Ureter (tissue), 1 donor: Measurements from ENCODE around the gene PAFAH2. TPM values are rescaled to one million over a fixed set of nuclear protein-coding genes. Genes with fewer than 3 reads are reported as not detected.

Experiments
- DNase-seq: peaks from one replicate; pipeline ENCODE4 v3.0.0-alpha.2; 2020; ENCODE audit warnings: low spot score
- total RNA-seq: library from RNA; stranded (reverse); gene quantifications from one replicate; pipeline ENCODE4 v1.2.4, GENCODE V29; 2023
- donor health status: DM: yes; HTN: yes; CAD: no.

Gene PAFAH2
- total RNA-seq, 1 donor from 2014 or later, result 12.3 TPM

DNA sequence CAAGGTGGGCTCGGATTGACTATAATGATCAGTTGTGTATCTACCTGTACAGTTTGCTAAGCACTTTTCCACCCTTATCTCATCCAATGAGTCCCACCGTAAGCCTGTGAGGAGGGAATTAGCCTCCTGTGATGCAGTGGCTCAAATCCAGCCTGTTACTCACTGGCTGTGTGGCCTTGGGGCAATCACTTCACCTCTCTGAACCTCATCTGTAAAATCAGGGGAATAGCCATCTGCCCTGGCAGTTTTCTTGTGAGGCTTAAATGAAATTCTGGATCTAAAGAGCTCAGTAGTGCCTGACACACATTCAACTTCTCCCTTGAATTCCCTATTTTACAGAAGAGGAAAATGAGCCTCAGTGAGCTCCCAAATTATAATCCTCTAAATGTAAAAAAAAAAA, 16.3 kb upstream of the PAFAH2 start:
- DNase-seq, result no peak

DNA sequence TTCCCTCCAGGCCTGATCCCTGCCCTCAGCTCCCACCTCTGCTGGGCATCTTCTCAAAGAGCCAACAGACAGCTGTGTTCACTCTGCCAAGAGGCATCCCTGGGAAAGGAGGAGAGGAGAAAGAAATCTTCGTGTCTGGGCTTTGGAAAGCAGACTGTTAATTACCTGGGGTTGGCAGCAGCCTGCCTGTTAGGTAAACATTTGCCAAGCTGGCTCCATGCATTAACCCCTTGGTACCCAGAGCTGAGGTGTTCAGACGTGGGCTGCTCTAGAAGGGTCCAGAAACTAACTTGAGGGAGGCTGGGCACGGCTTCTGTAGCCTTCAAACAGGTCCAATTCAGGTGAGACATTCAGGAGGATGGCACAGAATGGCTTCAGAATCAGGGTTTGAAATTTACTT, 15.0 kb upstream of the PAFAH2 start:
- no peak for DNase-seq

DNA sequence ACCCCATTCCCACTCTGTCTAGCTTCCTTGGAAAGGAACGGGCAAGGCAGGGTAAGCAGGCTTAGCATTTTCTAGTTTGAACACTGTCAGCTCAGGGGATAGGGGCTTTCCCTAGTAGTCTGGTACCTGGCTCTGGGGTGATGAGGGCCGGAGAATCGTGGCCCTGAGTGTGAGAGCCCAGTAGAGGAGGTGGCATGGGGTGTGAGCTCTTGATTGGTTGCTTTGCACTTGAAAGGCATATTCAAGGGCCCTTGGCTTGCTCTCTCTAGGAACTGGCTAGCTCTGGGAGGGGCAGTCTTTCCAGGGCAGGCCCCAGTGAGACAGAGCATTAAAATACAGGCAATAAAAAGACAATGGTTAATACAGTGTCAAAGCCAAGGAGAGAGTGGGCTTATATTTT, 13.0 kb upstream of the PAFAH2 start:
- DNase-seq, result no peak

DNA sequence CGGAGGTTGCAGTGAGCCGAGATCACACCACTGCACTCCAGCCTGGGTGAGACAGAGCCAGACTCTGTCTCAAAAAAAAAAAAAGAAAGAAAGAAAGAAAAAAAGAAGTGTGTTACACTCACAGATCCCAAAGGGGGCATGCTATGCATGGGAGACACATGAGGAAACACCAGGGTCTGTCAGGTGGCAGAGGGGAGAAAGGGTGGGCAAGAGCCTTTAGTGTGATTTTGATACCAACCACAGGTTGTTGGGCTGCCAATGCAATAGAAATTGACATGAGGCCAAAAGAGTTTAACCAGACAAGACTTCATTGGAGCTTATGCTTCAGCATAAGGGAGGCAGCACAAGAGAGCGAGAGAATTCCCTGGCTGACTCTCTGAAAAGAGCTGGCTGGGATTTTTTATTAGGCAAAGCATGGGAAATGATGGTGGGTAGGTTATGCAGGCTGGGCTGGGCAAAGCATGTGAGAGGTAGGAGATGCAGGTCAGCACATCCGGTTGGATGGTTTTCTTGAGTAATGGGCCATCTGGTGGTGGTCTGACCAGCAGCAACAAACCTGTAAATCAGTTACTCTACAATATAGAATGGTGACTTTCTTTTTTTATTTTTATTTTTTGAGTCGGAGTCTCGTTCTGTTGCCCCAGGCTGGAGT, 12.1 kb upstream of the PAFAH2 start:
- no peak for DNase-seq

DNA sequence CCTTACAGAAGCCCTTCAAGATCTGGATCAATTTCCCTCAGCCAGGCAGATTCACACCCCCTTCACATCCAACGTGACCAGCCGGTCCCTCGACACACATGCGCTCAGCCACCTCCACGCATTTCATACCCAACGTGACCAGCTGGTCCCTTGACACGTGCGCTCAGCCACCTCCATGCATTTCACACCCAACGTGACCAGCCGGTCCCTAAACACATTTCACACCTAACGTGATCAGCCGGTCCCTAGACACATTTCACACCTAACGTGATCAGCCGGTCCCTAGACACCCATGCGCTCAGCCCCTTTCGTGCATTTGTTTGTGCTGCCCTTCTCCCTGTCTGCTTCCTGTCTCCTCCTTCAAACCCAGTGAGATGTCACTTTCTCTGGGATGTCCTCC, 8.8 kb upstream of the PAFAH2 start:
- DNase-seq, result no peak

DNA sequence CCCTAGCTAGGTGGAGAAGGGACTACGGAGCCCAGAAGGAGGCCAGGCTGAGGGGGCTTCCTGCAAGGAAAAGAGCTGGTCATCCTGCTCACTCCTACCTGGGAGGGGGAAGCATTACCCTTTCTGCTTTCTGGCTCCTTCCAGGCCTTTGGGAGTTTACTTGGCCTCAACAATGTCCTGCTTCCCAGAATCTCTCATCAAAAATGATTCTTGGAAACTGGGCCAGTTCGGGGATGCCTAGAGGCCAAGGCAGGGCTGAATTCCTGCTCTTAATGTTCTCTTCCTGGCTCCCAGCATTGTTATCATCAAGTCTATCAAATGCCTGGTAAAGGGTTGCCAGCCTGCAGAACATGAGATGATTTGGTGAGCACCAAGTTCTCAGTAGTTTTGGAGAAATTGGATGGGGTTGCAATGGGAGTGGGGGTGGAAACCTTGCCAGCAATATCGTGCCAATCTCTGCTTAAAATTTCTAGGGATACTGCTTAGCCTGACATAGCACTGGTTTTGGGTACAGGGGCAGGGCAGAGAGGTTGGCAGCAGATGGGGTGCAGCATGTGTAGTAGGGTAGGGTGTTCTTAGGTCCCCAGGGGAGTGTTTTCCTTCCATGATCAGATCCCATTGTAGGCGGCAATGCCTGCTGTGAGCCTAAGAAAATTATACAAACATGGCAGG, 7.7 kb upstream of the PAFAH2 start:
- DNase-seq, result no peak

DNA sequence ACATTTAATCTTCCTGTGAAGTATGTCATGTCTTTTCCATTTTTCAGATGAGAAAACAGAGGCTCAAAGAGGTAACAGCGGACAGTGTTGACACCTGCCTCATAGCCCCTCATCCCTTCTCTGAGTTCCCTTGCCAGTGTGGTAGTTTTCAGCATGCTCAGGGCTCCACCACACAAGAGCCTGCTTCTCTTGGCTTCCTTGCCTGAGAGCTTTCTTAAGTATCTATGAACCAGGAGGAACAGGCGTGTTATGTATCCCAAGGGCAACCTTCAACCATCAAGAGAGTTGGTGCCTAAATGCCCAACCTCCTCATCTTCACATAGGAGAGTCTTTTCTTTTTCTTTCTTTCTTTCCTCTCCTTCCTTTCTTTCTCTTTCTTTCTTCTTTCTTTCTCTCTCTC, 5.9 kb upstream of the PAFAH2 start:
- no peak for DNase-seq

DNA sequence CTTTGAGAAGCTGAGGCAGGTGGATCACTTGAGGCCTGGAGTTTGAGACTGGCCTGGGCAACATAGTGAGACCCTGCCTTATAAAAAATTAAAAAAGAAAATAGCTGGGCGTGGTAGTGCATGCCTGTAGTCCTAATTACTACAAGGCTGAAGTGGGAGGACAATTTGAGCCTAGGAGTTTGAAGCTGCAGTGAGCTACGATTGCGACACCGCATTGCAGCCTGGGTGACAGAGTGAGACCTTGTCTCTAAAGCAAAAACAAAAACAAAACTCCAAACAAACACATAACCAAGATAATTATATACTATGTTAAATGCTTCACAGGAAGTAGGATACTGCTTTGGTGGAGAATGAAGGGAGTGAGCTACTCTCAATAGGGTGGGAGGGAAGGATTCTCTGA, 5.4 kb upstream of the PAFAH2 start:
- no peak for DNase-seq

DNA sequence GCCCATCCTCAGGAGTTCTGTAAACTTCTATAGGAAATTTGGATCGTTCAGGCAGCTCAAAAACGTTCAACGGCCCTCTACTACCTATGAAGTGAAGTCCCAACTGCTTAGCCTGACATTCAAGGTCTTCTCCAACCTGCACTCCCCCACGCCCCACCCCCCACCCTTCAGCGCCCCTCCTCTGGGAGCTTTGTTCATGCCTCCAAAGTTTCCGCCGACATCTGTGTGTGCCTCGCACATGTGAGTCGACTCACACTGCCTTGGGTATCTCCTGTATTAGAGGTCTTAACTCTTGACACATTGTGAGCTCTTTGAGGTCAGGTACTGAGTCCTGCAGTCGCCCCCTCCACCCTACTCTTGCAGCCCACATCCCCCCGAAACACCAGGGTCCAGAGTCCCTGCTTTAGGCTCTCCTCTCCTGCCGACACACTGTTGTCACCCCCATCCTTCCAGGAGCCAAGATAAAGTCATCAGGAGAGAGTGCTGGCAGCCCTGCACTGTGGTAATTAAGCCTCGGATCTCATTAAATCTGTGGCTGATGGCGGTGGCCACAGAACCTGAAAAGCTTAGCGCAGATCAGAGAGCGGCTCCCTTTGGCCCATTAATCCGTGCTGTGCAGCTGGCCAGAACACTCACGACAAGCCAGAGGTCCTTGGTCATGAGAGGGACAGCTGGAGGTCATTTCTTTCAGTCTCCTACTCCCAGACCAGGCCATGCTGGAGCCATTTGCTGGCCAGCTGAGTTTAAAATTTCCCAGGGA, 1.4 kb upstream of the PAFAH2 start:
- no peak for DNase-seq

DNA sequence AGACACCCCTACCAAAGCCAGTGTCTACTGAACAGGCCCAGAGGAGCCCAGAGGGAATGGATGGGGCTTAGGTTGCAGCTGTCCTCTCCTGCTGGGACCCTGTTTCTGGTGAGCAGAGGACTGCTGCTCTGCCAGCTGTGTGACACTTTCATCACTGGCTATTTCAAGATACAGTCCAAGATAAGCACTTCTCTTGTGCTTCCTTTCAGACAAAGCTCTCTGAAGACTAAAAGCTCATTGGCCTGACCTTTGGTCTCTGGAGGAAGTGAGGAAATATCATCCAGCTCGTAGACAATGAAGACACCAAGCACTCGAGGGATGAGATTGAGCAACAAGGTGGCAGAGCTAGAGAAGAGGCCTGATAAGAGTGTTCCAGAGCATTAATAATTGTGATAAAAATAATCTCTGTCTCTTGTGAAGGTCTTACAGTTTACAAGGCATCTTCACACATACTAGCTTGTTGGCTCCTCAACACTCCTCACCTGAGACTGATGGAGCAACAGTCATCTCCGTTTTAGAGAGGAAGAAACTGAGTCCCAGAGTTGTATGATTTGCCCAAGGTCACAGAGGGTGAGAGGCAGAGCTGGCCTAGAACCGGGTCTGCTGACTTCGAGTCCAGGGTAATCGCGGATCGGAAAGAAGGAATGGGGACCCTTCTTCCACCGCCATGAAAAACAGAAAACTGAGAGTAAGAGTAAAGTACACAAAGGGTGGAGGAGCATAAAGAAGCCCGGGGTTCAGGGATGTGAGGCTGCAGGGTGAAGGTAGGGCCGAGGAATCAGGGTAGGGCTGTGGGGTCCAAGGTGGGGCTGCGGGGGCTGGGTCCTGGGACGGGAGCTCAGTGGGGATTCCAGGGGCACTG, 666 bp downstream of the PAFAH2 start:
- no peak for DNase-seq

DNA sequence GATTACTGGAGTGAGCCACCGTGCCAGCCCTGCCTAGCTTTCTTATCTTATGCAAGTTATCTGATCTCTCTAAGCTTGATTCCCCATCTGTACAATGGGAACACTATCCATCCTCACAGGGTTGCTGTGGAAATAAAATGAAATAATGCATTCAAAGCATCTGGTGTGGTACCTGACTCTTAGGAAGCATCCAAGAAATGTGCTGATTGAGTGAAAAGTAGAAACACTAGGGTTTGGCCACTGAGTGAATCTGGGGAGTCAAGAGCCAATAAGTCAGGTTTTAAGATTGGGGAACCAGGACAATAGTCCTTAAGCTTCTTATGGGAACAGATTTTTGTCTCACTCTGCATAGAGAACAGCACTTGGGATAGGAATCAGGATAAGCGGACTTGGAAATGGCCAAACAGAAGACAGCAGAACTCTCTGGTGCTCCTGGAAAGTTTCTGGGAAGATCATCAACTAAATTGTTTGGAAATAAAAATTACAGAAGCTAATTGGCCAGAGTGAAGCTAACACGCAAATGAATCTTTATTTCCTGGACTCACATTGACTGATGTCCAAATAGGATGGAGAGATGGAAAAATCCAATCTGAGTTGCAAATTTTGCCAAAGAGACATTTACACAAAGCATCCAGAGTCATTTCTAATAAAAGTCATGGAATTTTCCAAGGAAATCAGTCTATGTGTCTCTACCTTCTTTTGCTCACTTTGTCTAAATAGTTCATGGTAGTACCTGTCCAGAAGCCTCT, 3.3 kb downstream of the PAFAH2 start:
- no peak for DNase-seq

DNA sequence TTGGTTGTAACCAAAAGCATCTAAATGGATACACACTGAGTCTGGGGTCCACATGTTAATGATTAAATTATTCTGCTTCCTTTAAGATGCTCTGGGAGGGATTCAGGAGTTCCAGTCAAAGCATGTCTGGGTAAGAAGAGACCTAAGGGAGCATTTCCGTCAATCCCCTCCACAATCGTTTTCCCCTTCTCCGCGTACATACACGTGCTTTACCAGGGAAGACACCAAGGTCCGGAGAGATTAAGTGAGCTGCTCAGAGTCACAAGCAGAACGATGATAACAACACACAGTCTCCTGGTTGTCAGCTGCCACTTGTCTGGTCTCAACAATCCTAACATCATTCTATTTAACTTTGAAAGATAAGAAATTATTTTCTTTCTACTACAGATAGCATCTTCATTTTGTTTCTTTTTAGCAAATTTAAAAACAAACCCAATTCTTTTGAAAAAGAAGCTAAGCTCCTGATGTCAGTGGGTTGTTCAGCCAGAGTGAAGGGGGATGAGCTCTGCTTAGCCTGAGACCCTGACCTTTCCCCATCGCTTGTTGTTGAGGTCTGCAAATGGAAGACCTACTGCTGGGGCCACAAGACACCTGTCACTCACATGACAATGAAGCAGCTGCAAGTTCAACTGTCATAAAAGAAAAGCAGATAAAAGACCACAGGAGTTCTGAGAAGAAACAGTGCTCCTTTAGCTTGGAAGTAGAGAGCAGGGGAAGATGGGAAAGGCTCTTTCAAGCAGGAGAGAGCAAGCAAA, 4.5 kb downstream of the PAFAH2 start:
- DNase-seq, result no peak

DNA sequence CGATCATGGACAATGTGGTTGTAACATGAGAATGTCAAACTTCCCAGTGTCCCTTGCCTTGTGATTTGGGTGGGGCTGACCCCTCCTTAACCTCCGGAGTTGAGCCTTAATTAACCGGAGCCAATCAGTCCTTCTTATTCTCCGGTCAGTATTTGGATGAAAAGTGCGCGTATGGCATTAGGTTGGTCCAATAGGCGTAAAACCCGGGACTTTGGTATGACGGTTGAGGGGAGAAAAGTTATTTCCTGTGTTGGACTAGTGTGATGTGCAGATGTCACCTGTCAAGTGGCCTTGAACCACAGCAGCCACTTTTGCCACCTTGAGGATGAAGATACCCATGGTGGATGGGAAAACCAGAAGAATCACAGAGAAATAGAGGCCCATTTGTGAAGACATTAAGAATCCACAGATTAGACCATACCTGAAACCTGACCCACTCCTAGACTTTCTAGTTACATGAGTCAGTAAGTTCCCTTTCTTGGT, 5.1 kb downstream of the PAFAH2 start:
- DNase-seq, result no peak

DNA sequence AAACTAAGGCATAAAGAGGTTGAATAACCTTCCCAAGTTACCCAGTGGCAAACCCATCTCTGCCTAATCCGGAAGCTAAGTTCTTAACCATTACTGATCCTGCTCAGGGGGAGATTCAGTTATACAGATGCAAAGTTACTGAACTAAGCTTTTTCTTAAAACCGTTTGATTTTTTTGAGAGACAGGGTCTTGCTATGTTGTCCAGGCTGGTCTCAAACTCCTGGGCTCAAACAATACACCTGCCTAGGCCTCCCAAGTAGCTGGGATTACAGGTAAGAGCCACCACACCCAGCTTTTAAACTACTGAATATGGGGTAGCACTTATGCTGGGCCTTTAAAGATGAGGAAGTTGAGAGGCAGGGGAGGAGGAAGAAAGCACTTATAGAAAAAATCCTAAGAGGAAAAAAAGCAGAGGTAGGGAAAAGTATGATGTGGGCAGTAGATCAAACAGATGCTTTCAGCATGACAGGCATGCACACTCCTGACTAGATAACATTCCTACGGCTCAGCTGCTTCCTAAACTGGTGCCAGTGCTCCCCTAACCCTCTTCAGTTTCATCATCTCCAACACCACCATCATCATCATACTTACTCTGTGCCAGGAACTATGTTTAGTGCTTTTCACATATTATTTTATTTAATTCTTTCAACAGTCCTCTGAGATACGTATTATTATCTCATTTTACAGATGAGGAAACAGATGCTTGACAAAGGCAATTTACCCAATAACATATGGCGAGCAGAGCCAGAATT, 5.8 kb downstream of the PAFAH2 start:
- DNase-seq, result no peak

DNA sequence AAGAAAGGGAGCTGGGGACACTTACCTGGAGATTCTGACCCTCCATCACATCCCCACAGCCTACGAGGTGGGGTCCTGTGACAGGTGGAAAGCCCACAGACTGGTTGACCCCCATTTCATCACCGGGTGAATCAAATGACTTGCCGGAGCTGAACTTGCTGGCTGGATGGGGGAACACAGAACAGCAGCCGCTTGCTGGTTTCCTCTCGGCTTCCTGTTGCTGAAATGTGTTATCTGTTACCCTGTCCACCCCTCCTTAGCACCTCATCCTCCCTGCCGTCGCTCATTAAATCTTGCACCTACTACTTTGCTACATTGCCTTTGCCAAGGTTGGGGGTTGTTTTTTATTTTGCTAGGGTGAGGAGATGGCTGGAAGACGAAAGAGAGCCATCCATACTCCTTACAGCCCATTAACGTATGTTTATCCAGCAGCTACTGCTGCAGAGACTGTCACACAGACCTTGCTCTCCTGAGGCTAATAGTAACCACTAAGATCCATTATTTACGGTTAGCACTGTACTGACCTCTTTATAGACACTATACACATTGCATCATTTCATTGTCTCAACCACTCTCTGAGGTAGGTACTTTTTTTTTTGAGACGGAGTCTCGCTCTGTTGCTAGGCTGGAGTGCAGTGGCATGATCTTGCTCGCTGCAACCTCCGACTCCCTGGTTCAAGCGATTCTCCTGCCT, 7.0 kb downstream of the PAFAH2 start:
- no peak for DNase-seq

DNA sequence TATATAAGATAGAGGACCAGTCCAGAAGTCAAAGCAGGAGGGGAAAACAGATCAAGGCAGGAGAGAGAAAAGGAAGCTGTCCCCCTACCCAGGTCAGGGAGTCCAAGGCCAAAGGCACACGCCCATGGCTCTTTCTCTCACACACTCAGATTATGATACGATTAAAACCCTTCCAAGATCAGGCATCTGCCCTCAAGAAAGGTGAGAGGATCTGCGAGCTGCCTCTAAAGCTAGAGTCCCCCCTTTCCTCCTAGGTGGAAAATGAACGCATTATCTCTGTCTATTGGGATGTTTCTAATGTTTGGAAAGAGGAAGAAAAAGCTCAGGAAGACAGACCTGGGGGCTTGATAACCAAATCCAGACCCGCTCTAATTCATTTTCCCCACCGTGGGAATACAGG, 7.6 kb downstream of the PAFAH2 start:
- DNase-seq, result no peak

DNA sequence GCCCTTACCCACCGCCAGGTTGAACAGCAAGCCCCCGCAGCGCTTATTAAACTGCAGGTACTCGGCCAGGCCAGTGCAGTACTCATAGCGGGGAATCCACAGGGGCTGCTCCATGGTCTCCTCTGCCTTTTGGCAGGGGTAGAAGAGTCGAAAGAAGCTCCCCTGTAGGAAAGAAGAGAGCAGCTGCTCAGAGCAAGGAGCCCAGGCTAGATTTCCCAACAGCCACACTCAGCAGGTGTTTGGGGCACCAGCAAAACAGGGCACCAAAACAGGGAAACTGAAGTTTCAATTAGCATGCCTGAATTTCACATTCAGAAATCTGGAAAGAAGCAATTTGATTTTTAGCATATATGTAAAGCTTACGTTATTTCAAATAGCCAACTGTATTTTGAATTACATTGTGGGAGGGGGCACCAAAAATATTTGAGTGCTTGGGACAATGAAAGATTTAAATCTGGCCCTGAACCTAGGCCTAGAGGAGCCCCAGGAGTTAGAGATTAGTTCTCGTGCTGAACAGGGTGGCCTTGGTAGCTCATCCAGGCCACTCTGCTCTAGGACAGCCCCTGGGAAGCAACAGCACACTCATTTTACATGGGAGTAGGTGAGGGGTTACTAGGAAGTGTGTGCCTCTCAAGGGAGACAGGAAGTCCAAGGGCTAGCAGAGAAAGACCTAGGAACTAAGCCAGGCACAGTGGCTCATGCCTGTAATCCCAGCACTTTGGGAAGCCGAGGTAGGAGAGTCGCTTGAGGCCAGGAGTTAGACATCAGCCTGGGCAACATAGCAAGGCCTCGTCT, 8.2 kb downstream of the PAFAH2 start:
- DNase-seq, result no peak

DNA sequence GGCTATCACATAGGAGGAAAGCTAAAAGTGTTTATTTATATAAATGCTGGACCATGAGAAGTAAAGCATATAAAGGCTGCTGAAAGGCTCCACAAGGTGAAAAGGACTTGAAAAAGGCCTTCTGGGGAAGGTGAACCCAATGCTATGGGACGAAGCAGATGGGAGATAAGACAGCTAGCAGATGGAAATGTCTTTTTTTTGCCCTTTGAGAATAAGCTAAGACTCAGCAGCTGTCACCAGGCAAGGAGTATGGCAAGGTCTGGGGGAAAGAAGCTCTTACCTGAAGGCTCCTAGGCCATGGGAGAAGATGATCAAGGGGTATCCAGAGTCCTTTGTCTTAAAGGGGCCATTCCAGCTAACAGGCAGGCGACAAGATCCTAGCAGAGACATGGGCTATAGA, 9.9 kb downstream of the PAFAH2 start:
- DNase-seq, result no peak
